ENCODE data around the gene IGFL1. TPM values are rescaled to one million over a fixed set of nuclear protein-coding genes. Genes with fewer than 3 reads are reported as not detected.
"Not testable (repeated sequence)": the region's sequence is repeated elsewhere in the genome, so short reads cannot be mapped to it uniquely, and the experiment has no call there.

IGFL1 gene
- total RNA-seq, 4 donors from 2014 or later, result not detected

- TF ChIP-seq CTCF (IDR thresholded peaks at IDR 0.05) (no peak), EP300 (IDR thresholded peaks at IDR 0.05; ENCODE audit: low read depth) (no peak), POLR2A (IDR thresholded peaks at IDR 0.05) (no peak), POLR2AphosphoS5 (IDR thresholded peaks at IDR 0.05) (no peak)
- WGBS, 2 donors (ENCODE audit: low coverage in 1 of 2), result 38 to 40% methylated on average over 1 to 3 of the region's 3 CpGs
- peaks cover 60% of the 10 kb centered on the region for H3K27me3 ChIP-seq
- no peak for DNase-seq
- no peaks in the 10 kb centered on the region for H3K9me3 ChIP-seq
- no peak overlapping the region for H3K27ac ChIP-seq
- H3K4me1 ChIP-seq, result no peaks in the 10 kb centered on the region
- H3K4me3 ChIP-seq, result no peak overlapping the region
- in situ Hi-C loops (cut with MboI; ENCODE audit: low pct_ligation_motif_present in 1 of 4, low pct_unique_long_range_greater_than_20kb in 1 of 4, low sequenced_read_pairs in 3 of 4), result loop anchor here in 3 of 4 donors (5.0 to 10.0 kb wide), 3 partner anchors 105 to 167 kb away; partner anchors contain the start of gene PGLYRP1 (in 1 of the 3)
- H3K36me3 ChIP-seq, result no peaks in the 10 kb centered on the region
- intact Hi-C loops (cut with DNase I; ENCODE audit: low total_unique reads), result no loop called here
Measured at GRCh38 chr19:46191972-46192371, 37.6 kb upstream of the IGFL1 start.

- peaks cover 66% of the 10 kb centered on the region for H3K27me3 ChIP-seq
- H3K9me3 ChIP-seq; H3K36me3 ChIP-seq; H3K4me3 ChIP-seq; H3K4me1 ChIP-seq; intact Hi-C loops (cut with DNase I; ENCODE audit: low total_unique reads); DNase-seq; H3K27ac ChIP-seq: not testable (repeated sequence)
- in situ Hi-C loops (cut with MboI; ENCODE audit: low pct_ligation_motif_present in 1 of 4, low pct_unique_long_range_greater_than_20kb in 1 of 4, low sequenced_read_pairs in 3 of 4), result loop anchor here in 3 of 4 donors (5.0 to 10.0 kb wide), 3 partner anchors 105 to 168 kb away; partner anchors contain the start of gene PGLYRP1 (in 1 of the 3)
- 51 to 61% methylated on average over 3 to 5 of the region's 5 CpGs for WGBS, 2 donors (ENCODE audit: low coverage in 1 of 2)
Measured at GRCh38 chr19:46192626-46192991, 36.9 kb upstream of the IGFL1 start.

GRCh38 chr19:46192992-46193650 lies 36.4 kb upstream of the IGFL1 start:
- Histone ChIP-seq H3K36me3 (no peaks in the 10 kb centered on the region), H3K9me3 (no peaks in the 10 kb centered on the region), H3K4me1 (no peaks in the 10 kb centered on the region), H3K27me3 (peaks cover 67% of the 10 kb centered on the region), H3K27ac (no peak overlapping the region), H3K4me3 (no peak overlapping the region)
- no peak for DNase-seq
- in situ Hi-C loops (cut with MboI; ENCODE audit: low pct_ligation_motif_present in 1 of 4, low pct_unique_long_range_greater_than_20kb in 1 of 4, low sequenced_read_pairs in 3 of 4) (loop anchor here in 3 of 4 donors (5.0 to 10.0 kb wide), 3 partner anchors 106 to 168 kb away; partner anchors contain the start of gene PGLYRP1 (in 1 of the 3)), intact Hi-C loops (cut with DNase I; ENCODE audit: low total_unique reads) (no loop called here)
- no peak for TF ChIP-seq POLR2AphosphoS5 (IDR thresholded peaks at IDR 0.05)
- no peak for TF ChIP-seq EP300 (IDR thresholded peaks at IDR 0.05; ENCODE audit: low read depth)
- no peak for TF ChIP-seq CTCF (IDR thresholded peaks at IDR 0.05)
- TF ChIP-seq POLR2A (IDR thresholded peaks at IDR 0.05), result no peak
- WGBS, 2 donors (ENCODE audit: low coverage in 1 of 2), result 38 to 61% methylated on average over 9 to 11 of the region's 11 CpGs

GRCh38 chr19:46193678-46194077 lies 35.9 kb upstream of the IGFL1 start:
- intact Hi-C loops (cut with DNase I; ENCODE audit: low total_unique reads), result no loop called here
- no peak for DNase-seq
- 80 to 87% methylated on average over 3 to 4 of the region's 4 CpGs for WGBS, 2 donors (ENCODE audit: low coverage in 1 of 2)
- no peaks in the 10 kb centered on the region for H3K36me3 ChIP-seq
- no peaks in the 10 kb centered on the region for H3K4me1 ChIP-seq
- H3K9me3 ChIP-seq, result no peaks in the 10 kb centered on the region
- in situ Hi-C loops (cut with MboI; ENCODE audit: low pct_ligation_motif_present in 1 of 4, low pct_unique_long_range_greater_than_20kb in 1 of 4, low sequenced_read_pairs in 3 of 4), result loop anchor here in 3 of 4 donors (5.0 to 10.0 kb wide), 3 partner anchors 106 to 169 kb away; partner anchors contain the start of gene PGLYRP1 (in 1 of the 3)
- H3K27ac ChIP-seq, result no peak overlapping the region
- no peak overlapping the region for H3K4me3 ChIP-seq
- H3K27me3 ChIP-seq, result peaks cover 63% of the 10 kb centered on the region
- TF ChIP-seq EP300 (IDR thresholded peaks at IDR 0.05; ENCODE audit: low read depth) (no peak), CTCF (IDR thresholded peaks at IDR 0.05) (no peak), POLR2A (IDR thresholded peaks at IDR 0.05) (no peak), POLR2AphosphoS5 (IDR thresholded peaks at IDR 0.05) (no peak)

Data from transverse colon (tissue), 4 donors.